ENCODE results near the gene AP2S1.
"Not testable (repeated sequence)": the region's sequence is repeated elsewhere in the genome, so short reads cannot be mapped to it uniquely, and the experiment has no call there.

DNA sequence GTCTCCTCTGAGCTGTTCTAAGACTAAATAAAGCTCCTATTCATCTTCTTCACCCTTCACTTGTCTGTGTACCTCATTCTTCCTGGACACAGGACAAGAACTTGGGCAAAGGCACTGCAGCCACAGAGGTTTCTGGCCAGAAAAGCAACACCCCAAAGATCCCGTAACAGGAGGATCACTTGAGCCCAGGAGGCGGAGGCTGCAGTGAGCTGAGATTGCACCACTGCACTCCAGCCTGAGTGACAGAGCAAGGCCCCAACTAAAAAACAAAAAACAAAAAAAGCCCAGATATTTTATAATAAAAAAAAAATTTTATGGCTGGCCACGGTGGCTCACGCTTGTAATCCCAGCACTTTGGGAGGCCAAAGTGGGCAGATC lies 28.2 kb downstream of the AP2S1 start:
- TF ChIP-seq, protein P1, sequence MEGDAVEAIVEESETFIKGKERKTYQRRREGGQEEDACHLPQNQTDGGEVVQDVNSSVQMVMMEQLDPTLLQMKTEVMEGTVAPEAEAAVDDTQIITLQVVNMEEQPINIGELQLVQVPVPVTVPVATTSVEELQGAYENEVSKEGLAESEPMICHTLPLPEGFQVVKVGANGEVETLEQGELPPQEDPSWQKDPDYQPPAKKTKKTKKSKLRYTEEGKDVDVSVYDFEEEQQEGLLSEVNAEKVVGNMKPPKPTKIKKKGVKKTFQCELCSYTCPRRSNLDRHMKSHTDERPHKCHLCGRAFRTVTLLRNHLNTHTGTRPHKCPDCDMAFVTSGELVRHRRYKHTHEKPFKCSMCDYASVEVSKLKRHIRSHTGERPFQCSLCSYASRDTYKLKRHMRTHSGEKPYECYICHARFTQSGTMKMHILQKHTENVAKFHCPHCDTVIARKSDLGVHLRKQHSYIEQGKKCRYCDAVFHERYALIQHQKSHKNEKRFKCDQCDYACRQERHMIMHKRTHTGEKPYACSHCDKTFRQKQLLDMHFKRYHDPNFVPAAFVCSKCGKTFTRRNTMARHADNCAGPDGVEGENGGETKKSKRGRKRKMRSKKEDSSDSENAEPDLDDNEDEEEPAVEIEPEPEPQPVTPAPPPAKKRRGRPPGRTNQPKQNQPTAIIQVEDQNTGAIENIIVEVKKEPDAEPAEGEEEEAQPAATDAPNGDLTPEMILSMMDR (IDR thresholded peaks at IDR 0.05), result not testable (repeated sequence)
- TF ChIP-seq ZFX (IDR thresholded peaks at IDR 0.05; ENCODE audit: borderline replicate concordance), result not testable (repeated sequence)
